Small intestine (tissue), 7 donors: ENCODE data around the gene NCAPG2. TPM values are rescaled to one million over a fixed set of nuclear protein-coding genes. Genes with fewer than 3 reads are reported as not detected.
"Not testable (repeated sequence)": the region's sequence is repeated elsewhere in the genome, so short reads cannot be mapped to it uniquely, and the experiment has no call there.

ENCODE experiments used
- DNase-seq, 2 donors: peaks; one replicate each; pipeline versions ENCODE4 v3.0.0 to v3.0.0-alpha.2; 2013
- FAIRE-seq: peaks from 2 replicates; lab custom pipeline; 2012; peaks lifted over from hg19 to GRCh38; lab: Jason Lieb, UNC
- H3K27ac ChIP-seq, 3 donors: one replicate each; pipeline ENCODE4 v1.5.1; 2013; ENCODE audit warnings: low read length in 2 of 3, mild to moderate bottlenecking in 2 of 3, control low read depth in 1 of 3, inconsistent platforms in 1 of 3, low read depth in 1 of 3, moderate library complexity in 1 of 3
- H3K27me3 ChIP-seq, 3 donors: one replicate each; pipeline ENCODE4 v1.6.1; 2013; ENCODE audit warnings: low read length in 3 of 3, inconsistent platforms in 1 of 3; ENCODE audit not compliant: control insufficient read depth in 3 of 3, insufficient read depth in 3 of 3
- H3K36me3 ChIP-seq, 3 donors: one replicate each; pipeline ENCODE4 v1.6.1; 2013; ENCODE audit warnings: low read length in 3 of 3, inconsistent platforms in 1 of 3, low read depth in 1 of 3, mild to moderate bottlenecking in 1 of 3, moderate library complexity in 1 of 3; ENCODE audit not compliant: control insufficient read depth in 3 of 3, insufficient read depth in 2 of 3
- H3K4me1 ChIP-seq, 3 donors: one replicate each; pipeline ENCODE4 v1.6.1; 2013; ENCODE audit warnings: low read length in 2 of 3, inconsistent platforms in 1 of 3, low read depth in 1 of 3, mild to moderate bottlenecking in 1 of 3, moderate library complexity in 1 of 3; ENCODE audit not compliant: control insufficient read depth in 3 of 3, insufficient read depth in 2 of 3
- H3K4me3 ChIP-seq, 3 donors: one replicate each; pipeline ENCODE4 v1.5.1; 2013; ENCODE audit warnings: low read length in 3 of 3, control low read depth in 1 of 3, inconsistent platforms in 1 of 3, low read depth in 1 of 3, mild to moderate bottlenecking in 1 of 3, moderate library complexity in 1 of 3
- H3K9me3 ChIP-seq, 2 donors: one replicate each; pipeline ENCODE4 v1.6.1; 2013; ENCODE audit warnings: low read depth in 1 of 2, low read length in 1 of 2; ENCODE audit not compliant: control insufficient read depth in 2 of 2, insufficient read depth in 1 of 2
- WGBS, 3 donors: extraction: QIAGEN DNeasy Blood & Tissue Kit; methylation state at CpG; one replicate each; pipeline ENCODE4 v1.1.7; 2013; 5-methylcytosine and 5-hydroxymethylcytosine counted together
- polyA plus RNA-seq, 4 donors: library from polyadenylated mRNA; stranded (reverse) in 3 of 4; unstranded in 1 of 4; fragments of 200-250 nt in 3 of 4; fragments of 120-200 nt in 1 of 4; gene quantifications; one replicate each; pipeline versions ENCODE4 v1.2.1 to v1.2.3, GENCODE V29; 2013
- donor health status: healthy with polysubstance abuse.
- donor health status: control.
- donor health status: control.
- donor health status: Bipolar disorder and iron deficiency.
- donor health status: healthy.

NCAPG2 gene
- polyA plus RNA-seq, 4 donors, result 0.81 to 11.2 (median 5.9) TPM

DNA sequence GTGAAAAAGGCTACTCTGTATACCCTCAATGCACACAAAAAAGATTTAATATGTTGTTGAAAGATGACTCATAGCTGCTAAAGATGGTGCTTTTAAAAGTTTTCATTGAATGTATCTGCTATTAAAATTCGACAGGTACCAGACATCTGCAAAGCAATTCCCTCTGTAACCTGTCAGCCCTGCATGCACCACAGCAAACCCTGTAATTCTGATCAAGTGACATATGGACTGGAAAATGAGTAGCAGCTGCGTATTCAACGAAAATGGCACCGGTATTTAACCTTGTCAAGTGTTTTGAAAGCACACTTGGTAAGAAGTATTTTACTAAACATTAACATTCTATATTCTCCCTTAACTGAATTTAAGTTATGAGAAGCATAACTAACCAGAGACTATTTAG, 58.8 kb downstream of the NCAPG2 start:
- Histone ChIP-seq H3K4me1 (no peaks in the 10 kb centered on the region), H3K27ac (no peak overlapping the region), H3K4me3 (no peak overlapping the region), H3K27me3 (no peaks in the 10 kb centered on the region), H3K36me3 (peaks cover 2 to 10% (median 2%) of the 10 kb centered on the region in 3 donors), H3K9me3 (no peaks in the 10 kb centered on the region)
- 94 to 97% (median 95%) methylated on average over 4 of the region's 4 CpGs for WGBS, 3 donors
- no peak for FAIRE-seq
- no peak for DNase-seq

DNA sequence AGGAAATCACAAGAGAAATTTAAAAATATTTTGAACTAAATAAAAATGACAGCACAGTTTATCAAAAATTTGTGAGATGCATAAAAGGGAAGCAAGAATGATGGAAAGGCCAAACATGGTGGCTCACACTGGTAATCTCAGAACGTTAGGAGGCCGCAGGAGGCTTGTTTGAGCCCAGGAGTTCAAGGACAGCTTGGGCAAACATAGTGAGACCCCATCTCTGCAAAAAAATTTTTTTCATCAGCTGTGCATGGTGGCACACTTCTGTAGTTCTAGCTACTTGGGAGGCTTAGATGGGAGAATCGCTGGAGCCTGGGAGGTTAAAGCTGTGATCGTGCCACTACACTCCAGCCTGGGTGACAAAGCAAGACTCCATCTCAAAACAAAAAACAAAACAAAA, 62.5 kb downstream of the NCAPG2 start:
- H3K36me3 ChIP-seq, result peaks cover 0 to 17% (median 2%) of the 10 kb centered on the region in 3 donors
- WGBS, 3 donors, result 93 to 99% (median 95%) methylated on average over 4 of the region's 4 CpGs
- FAIRE-seq, result no peak

DNA sequence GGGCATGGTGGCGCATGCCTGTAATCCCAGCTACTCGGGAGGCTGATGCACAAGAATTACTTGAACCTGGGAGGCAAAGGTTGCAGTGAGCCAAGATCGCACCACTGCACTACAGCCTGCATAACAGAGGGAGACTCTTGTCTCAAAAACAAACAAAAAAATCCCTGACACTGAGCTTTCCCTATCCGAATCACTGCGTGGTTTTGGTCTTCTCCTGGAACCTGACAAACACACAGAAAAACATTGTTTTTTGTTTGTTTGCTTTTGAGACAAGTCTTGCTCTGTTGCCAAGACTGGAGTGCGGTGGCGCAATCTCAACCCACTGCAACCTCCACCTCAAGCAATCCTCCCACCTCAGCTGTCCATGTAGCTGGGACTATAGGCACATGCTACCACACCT, 66.6 kb downstream of the NCAPG2 start:
- no peak for FAIRE-seq
- Histone ChIP-seq H3K4me3 (no peak overlapping the region), H3K4me1 (no peaks in the 10 kb centered on the region)

More for the DNA sequence above, 62.5 kb downstream of the NCAPG2 start:
- Histone ChIP-seq H3K9me3 (no peaks in the 10 kb centered on the region), H3K27me3 (no peaks in the 10 kb centered on the region), H3K4me1 (no peaks in the 10 kb centered on the region), H3K4me3 (no peak overlapping the region), H3K27ac (no peak overlapping the region)
- no peak for DNase-seq

DNA sequence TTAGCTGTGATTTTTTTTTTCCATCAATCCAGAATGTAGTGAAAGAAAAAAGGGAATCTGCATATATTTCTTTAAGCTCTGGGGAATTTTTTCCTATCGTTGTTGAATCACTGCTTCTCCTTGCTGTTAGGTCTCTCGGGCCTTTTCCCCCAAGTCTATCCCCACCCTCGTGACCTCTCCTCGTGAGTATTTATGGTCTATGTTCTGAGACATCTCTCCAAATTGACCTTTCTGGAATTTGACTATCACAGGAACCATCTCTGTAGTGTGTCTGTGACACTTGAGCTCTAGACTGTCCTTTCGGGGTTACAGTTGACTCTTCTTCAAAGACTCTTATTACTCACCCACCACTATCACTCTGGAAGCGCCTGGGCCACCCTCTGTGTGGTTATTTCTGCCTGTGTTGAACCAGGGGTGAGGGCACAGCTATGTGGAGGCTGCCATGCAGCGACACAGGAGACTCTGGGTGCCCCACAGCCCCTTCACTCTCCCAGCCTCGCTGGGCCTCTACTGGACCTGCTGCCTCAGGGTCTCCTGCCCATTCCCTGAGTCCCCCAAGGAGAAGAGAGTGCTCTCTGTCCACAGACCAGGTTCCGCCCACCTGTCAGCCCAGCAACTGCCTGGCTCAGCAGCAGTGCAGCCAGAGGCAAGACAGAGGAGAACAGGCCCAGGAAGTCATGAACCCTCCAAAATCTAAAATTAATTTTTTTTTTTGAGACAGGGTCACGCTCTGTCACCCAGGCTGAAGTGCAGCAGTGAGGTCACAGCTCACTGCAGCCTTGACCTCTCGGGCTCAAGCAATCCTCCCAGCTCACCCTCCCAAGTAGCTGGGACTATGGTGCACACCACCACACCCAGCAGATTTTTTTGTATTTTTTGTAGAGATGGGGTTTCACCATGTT, 71.3 kb downstream of the NCAPG2 start:
- Histone ChIP-seq H3K4me1 (no peaks in the 10 kb centered on the region), H3K4me3 (no peak overlapping the region), H3K9me3 (no peaks in the 10 kb centered on the region), H3K36me3 (peaks cover 0 to 25% (median 0%) of the 10 kb centered on the region in 3 donors), H3K27me3 (no peaks in the 10 kb centered on the region), H3K27ac (no peak overlapping the region)
- 92 to 95% (median 94%) methylated on average over 10 to 11 of the region's 11 CpGs for whole genome bisulfite sequencing, 3 donors
- FAIRE-seq (no peak), DNase-seq (no peak)

More for the DNA sequence above, 66.6 kb downstream of the NCAPG2 start:
- Histone ChIP-seq H3K36me3 (peaks cover 0 to 18% (median 0%) of the 10 kb centered on the region in 3 donors), H3K27me3 (no peaks in the 10 kb centered on the region), H3K27ac (no peak overlapping the region), H3K9me3 (no peaks in the 10 kb centered on the region)
- WGBS, 3 donors, result 95 to 98% (median 97%) methylated on average over 7 of the region's 7 CpGs
- no peak for DNase-seq

DNA sequence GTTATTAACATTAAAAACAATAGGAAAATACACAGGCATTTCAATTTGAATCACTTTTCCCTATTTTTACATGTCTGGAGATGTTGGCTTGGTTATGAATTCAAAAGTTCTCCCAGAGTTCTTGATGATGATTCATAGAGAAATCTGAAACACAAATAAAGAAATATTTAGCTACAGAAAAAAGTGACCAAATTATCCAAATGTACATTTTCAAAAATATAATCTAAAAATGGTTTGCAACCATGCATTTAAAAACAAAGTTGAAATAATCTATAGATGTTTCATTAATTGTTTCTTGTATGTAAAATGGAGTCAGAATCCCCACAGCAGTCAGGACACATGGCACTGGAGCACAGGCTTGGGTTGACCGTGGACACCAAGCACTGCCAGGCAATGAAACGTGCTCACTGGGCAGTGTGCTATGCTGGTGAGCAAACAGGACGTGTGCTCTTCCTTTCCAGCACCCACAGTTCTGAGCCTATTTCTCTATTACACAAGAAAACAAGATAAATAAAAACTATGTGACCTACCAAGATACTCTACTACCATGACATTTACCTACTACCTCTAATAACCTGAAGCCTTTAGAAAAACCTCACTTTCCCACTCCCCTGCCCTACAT, 72.9 kb downstream of the NCAPG2 start:
- no peaks in the 10 kb centered on the region for H3K9me3 ChIP-seq
- H3K27ac ChIP-seq, result no peak overlapping the region
- H3K27me3 ChIP-seq, result no peaks in the 10 kb centered on the region
- FAIRE-seq, result no peak
- peaks cover 0 to 21% (median 0%) of the 10 kb centered on the region in 3 donors for H3K36me3 ChIP-seq
- 90 to 98% (median 93%) methylated on average over 3 of the region's 3 CpGs for WGBS, 3 donors
- no peak overlapping the region for H3K4me3 ChIP-seq
- no peaks in the 10 kb centered on the region for H3K4me1 ChIP-seq
- DNase-seq, result no peak

DNA sequence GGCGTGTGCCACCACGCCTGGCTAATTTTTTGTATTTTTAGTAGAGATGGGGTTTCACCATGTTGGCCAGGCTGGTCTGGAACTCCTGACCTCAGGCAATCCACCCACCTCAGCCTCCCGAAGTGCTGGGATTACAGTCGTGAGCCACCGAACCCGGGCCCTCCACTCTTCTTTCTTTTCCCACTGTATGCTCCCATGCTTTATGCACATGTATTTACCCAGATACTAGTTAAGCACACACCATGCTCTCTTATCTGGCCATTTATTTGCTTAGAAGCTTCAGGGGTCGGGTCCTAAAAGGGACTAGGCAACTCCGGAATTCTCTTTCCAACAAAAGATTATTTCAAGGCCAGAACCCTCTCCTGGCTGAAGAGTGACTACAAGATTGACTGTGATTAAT, 78.3 kb downstream of the NCAPG2 start:
- not testable (repeated sequence) for H3K4me3 ChIP-seq, H3K4me1 ChIP-seq, H3K9me3 ChIP-seq, H3K27ac ChIP-seq, DNase-seq, FAIRE-seq, H3K27me3 ChIP-seq
- WGBS, 3 donors, result 90 to 95% (median 93%) methylated on average over 8 of the region's 8 CpGs
- peaks cover 0 to 14% (median 0%) of the 10 kb centered on the region in 3 donors for H3K36me3 ChIP-seq

DNA sequence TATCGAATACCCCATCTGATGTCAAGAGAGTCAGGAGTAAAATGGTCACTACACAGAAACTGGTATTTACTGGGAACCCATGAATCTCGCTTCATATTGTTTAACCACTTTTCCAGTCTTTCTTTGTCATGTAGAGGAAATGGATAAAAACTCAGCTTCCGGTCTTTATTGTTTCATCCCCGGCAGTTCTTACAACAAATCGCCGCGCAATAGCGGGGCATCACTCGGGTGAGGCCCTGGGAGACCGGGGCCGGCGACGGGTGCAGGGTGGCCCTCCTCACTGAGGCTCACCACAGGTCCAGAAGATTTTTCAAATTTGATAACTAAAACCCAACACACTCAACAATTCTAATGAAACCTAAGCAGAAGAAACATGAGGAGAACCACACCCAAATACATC, 81.4 kb downstream of the NCAPG2 start:
- no peak for FAIRE-seq
- no peaks in the 10 kb centered on the region for H3K27me3 ChIP-seq

DNA sequence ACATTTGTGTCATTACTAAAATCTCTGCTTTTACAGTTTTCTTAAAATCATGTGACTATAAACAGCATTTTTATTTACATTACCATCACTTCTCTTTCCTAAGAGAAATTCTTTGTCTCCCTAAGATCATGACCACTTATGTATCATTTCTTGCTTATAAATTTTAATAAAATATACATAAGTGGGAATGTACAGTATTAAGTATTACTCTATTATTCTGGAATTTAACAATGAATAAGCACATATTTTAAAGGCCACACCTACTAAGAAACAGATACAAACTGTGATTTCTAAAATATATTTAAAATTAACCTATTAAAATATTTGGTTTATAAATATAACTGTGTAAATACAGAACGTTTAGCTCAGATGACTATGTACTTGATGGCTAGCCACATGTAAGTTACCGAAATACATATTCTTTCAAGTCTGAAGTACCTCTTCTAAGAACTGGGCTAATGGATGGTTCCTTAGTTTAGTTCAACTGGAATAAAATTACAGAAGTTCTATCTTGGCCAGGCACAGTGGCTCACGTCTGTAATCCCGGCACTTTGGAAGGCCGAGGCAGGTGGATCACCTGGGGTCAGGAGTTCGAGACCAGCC, 83.7 kb downstream of the NCAPG2 start:
- no peaks in the 10 kb centered on the region for H3K4me1 ChIP-seq
- FAIRE-seq (peak; percentile 94), DNase-seq (no peak)
- H3K4me3 ChIP-seq, result no peak overlapping the region
- H3K27me3 ChIP-seq, result no peaks in the 10 kb centered on the region
- H3K9me3 ChIP-seq, result no peaks in the 10 kb centered on the region
- no peak overlapping the region for H3K27ac ChIP-seq
- no peaks in the 10 kb centered on the region for H3K36me3 ChIP-seq
- 90 to 93% (median 92%) methylated on average over 6 of the region's 6 CpGs for WGBS, 3 donors

More for the DNA sequence above, 81.4 kb downstream of the NCAPG2 start:
- Histone ChIP-seq H3K9me3 (no peaks in the 10 kb centered on the region), H3K27ac (no peak overlapping the region), H3K4me3 (no peak overlapping the region), H3K36me3 (peaks cover 0 to 2% (median 0%) of the 10 kb centered on the region in 3 donors), H3K4me1 (no peaks in the 10 kb centered on the region)
- DNase-seq, result no peak
- WGBS, 3 donors, result 91 to 97% (median 97%) methylated on average over 13 of the region's 13 CpGs
